OCI-LY7 (cell line): ENCODE results near the gene PLXNA4. TPM values are rescaled to one million over a fixed set of nuclear protein-coding genes. Genes with fewer than 3 reads are reported as not detected.

Experiments
- BruUV-seq: library from RNA; stranded (reverse); fragments of 400-500 nt; replicated peaks from 2 replicates; lab custom pipeline; 2021; lab: Mats Ljungman, UMichigan
- CTCF ChIA-PET: fragments of 300-600 bp; sonication (Branson Sonifier 250); formaldehyde crosslinking; loops from one replicate; lab custom pipeline; 2022; ENCODE audit warnings: antibody characterized with exemption; ENCODE audit not compliant: unreplicated experiment; lab: Charles Lee
- POLR2A ChIA-PET: fragments of 300-600 bp; sonication (Branson Sonifier 250); formaldehyde crosslinking; loops from one replicate; lab custom pipeline; 2022; ENCODE audit warnings: antibody characterized with exemption; lab: Charles Lee
- DNase-seq: peaks from one replicate; pipeline ENCODE4 v3.0.0-alpha.2; 2015; ENCODE audit warnings: low spot score
- H2AFZ ChIP-seq: fragments of 200-600 bp; sonication (generic), shearing (Covaris generic); 2 replicates; pipeline ENCODE4 v1.6.1; 2014; ENCODE audit warnings: mild to moderate bottlenecking, antibody characterized with exemption, low read length, moderate library complexity
- H3K27ac ChIP-seq: fragments of 200-600 bp; sonication (generic); 2 replicates; pipeline ENCODE4 v1.5.1; 2014; ENCODE audit warnings: mixed run types, low read depth, mild to moderate bottlenecking, moderate library complexity, low read length, inconsistent platforms; ENCODE audit not compliant: poor library complexity, severe bottlenecking
- H3K36me3 ChIP-seq: fragments of 200-600 bp; sonication (generic); 2 replicates; pipeline ENCODE4 v1.6.1; 2014; ENCODE audit warnings: mild to moderate bottlenecking, antibody characterized with exemption, low read length, moderate library complexity, mixed read lengths; ENCODE audit not compliant: insufficient read depth
- H3K4me1 ChIP-seq: fragments of 200-600 bp; sonication (generic); 2 replicates; pipeline ENCODE4 v1.5.1; 2014; ENCODE audit warnings: mild to moderate bottlenecking, low read length; ENCODE audit not compliant: insufficient read depth, poor library complexity, severe bottlenecking
- H3K4me2 ChIP-seq: fragments of 200-600 bp; sonication (generic); 2 replicates; pipeline ENCODE4 v1.6.1; 2014; ENCODE audit warnings: mild to moderate bottlenecking, low read length
- H3K4me3 ChIP-seq: fragments of 200-600 bp; sonication (generic); 2 replicates; pipeline ENCODE4 v1.5.1; 2014; ENCODE audit warnings: mild to moderate bottlenecking, low read depth, low read length; ENCODE audit not compliant: poor library complexity, severe bottlenecking
- H3K79me2 ChIP-seq: fragments of 200-600 bp; sonication (generic); 2 replicates; pipeline ENCODE4 v1.6.1; 2016; ENCODE audit warnings: low read depth, mild to moderate bottlenecking, low read length, moderate library complexity, mixed read lengths; ENCODE audit not compliant: insufficient read depth
- H3K9me2 ChIP-seq: fragments of 200-600 bp; sonication (generic); 2 replicates; pipeline ENCODE4 v1.6.1; 2016; ENCODE audit warnings: mild to moderate bottlenecking, low read length, mixed read lengths; ENCODE audit not compliant: insufficient read depth
- H3K9me3 ChIP-seq: fragments of 200-600 bp; sonication (generic); 2 replicates; pipeline ENCODE4 v1.6.1; 2014; ENCODE audit warnings: mild to moderate bottlenecking, mixed run types, low read length, mixed read lengths
- H4K20me1 ChIP-seq: fragments of 200-600 bp; sonication (generic); 2 replicates; pipeline ENCODE4 v1.6.1; 2014; ENCODE audit warnings: mild to moderate bottlenecking, antibody characterized with exemption, low read length, moderate library complexity, mixed read lengths; ENCODE audit not compliant: insufficient read depth
- EZH2phosphoT487 ChIP-seq: fragments of 200-600 bp; sonication (generic); IDR thresholded peaks from 2 replicates; pipeline ENCODE4 v1.6.1; 2018; ENCODE audit warnings: low read depth, borderline replicate concordance, mild to moderate bottlenecking, mixed run types, antibody characterized with exemption, low read length, moderate library complexity, mixed read lengths
- intact Hi-C: fragments of 100-400 bp; cut with micrococcal nuclease; formaldehyde crosslinking; loops from one replicate; pipeline ENCODE4 v1.10.0; 2022; ENCODE audit not compliant: unreplicated experiment
- total RNA-seq, 2 experiments: library from RNA; depleted of rRNA in 1 of 2; stranded (reverse); fragments of >200 nt in 1 of 2; shearing (Covaris generic) in 1 of 2; gene quantifications; 2 replicates each; pipeline ENCODE4 v1.2.3, GENCODE V29; 2014 to 2022
- TF ChIP-seq, protein P1 (sequence below): fragments of 200-600 bp; sonication (generic); conservative IDR thresholded peaks from 2 replicates; pipeline ENCODE4 v1.5.1; 2014; ENCODE audit warnings: mild to moderate bottlenecking, antibody characterized with exemption, low read length, moderate library complexity, mixed read lengths

Gene PLXNA4
- total RNA-seq, 2 experiments from 2014 or later, result not detected

GRCh38 chr7:132609906-132610520, 33.7 kb upstream of the PLXNA4 start:
- no peaks in the 10 kb centered on the region for H3K9me2 ChIP-seq
- no peaks in the 10 kb centered on the region for H3K4me1 ChIP-seq
- H3K4me2 ChIP-seq, result no peak overlapping the region
- H3K4me3 ChIP-seq, result no peak overlapping the region
- DNase-seq, result no peak
- no TSS peak for BruUV-seq
- POLR2A ChIA-PET, result no interaction called here
- CTCF ChIA-PET, result no interaction called here
- no peak overlapping the region for H2AFZ ChIP-seq
- H4K20me1 ChIP-seq, result no peaks in the 10 kb centered on the region
- intact Hi-C loops, result no loop called here
- no peak overlapping the region for H3K27ac ChIP-seq
- H3K79me2 ChIP-seq, result no peaks in the 10 kb centered on the region
- H3K9me3 ChIP-seq, result no peaks in the 10 kb centered on the region
- H3K36me3 ChIP-seq, result no peaks in the 10 kb centered on the region
- TF ChIP-seq, protein P1, sequence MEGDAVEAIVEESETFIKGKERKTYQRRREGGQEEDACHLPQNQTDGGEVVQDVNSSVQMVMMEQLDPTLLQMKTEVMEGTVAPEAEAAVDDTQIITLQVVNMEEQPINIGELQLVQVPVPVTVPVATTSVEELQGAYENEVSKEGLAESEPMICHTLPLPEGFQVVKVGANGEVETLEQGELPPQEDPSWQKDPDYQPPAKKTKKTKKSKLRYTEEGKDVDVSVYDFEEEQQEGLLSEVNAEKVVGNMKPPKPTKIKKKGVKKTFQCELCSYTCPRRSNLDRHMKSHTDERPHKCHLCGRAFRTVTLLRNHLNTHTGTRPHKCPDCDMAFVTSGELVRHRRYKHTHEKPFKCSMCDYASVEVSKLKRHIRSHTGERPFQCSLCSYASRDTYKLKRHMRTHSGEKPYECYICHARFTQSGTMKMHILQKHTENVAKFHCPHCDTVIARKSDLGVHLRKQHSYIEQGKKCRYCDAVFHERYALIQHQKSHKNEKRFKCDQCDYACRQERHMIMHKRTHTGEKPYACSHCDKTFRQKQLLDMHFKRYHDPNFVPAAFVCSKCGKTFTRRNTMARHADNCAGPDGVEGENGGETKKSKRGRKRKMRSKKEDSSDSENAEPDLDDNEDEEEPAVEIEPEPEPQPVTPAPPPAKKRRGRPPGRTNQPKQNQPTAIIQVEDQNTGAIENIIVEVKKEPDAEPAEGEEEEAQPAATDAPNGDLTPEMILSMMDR, result no peak
- no peak for TF ChIP-seq EZH2phosphoT487

GRCh38 chr7:132609222-132609621, 33.0 kb upstream of the PLXNA4 start:
- intact Hi-C loops, result no loop called here
- Histone ChIP-seq H3K79me2 (no peaks in the 10 kb centered on the region), H3K4me2 (no peak overlapping the region), H3K36me3 (no peaks in the 10 kb centered on the region), H3K9me2 (no peaks in the 10 kb centered on the region), H3K27ac (no peak overlapping the region), H4K20me1 (no peaks in the 10 kb centered on the region), H3K4me1 (no peaks in the 10 kb centered on the region), H2AFZ (no peak overlapping the region), H3K4me3 (no peak overlapping the region), H3K9me3 (no peaks in the 10 kb centered on the region)
- ChIA-PET POLR2A (no interaction called here), CTCF (no interaction called here)
- no TSS peak for BruUV-seq
- no peak for DNase-seq
- TF ChIP-seq, protein P1, result no peak
- TF ChIP-seq EZH2phosphoT487, result no peak

DNA sequence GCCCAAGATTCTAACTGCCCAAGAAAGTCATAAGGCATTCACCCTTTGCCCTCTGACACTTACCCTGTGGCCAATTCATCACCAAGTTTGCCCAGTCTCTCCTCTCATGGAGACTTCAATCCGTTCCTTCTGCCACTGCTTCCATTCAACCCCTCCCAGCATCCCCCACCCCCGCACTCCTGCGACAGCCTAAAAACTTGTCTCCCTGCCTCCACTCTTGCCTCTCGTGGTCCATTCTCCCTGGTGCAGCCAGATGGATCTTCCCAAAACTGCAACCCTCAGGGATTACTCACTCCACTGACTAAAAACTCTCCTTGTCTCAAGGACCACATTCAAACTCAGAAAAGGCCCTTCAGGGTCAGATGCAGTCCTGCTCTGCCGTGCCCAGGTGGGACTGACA, 32.3 kb upstream of the PLXNA4 start:
- BruUV-seq, result no TSS peak
- Histone ChIP-seq H3K4me1 (no peaks in the 10 kb centered on the region), H3K4me3 (no peak overlapping the region), H3K4me2 (no peak overlapping the region), H3K9me2 (no peaks in the 10 kb centered on the region), H3K79me2 (no peaks in the 10 kb centered on the region), H2AFZ (no peak overlapping the region), H3K27ac (no peak overlapping the region), H3K9me3 (no peaks in the 10 kb centered on the region), H4K20me1 (no peaks in the 10 kb centered on the region), H3K36me3 (no peaks in the 10 kb centered on the region)
- no peak for TF ChIP-seq EZH2phosphoT487
- TF ChIP-seq, protein P1, result no peak
- CTCF ChIA-PET, result no interaction called here
- DNase-seq, result no peak
- POLR2A ChIA-PET, result no interaction called here
- intact Hi-C loops, result no loop called here
